PC-3 (cell line): ENCODE data around the gene MSTN. TPM values are rescaled to one million over a fixed set of nuclear protein-coding genes. Genes with fewer than 3 reads are reported as not detected.

Source experiments
- ATAC-seq: fragments of 200-7000 bp; cut with Tn5 transposase; 2 replicates; pipeline ENCODE4 v1.9.1; 2020; ENCODE audit warnings: mild to moderate bottlenecking, moderate library complexity
- BruUV-seq: library from RNA; stranded (reverse); fragments of 400-500 nt; replicated peaks from 2 replicates; lab custom pipeline; 2021; lab: Mats Ljungman, UMichigan
- CTCF ChIA-PET: fragments of 300-600 bp; sonication (Branson Sonifier 250); formaldehyde crosslinking; loops from one replicate; lab custom pipeline; 2022; ENCODE audit warnings: antibody characterized with exemption; lab: Charles Lee
- POLR2A ChIA-PET: fragments of 300-600 bp; sonication (Branson Sonifier 250); formaldehyde crosslinking; loops from one replicate; lab custom pipeline; 2022; ENCODE audit warnings: antibody characterized with exemption; ENCODE audit not compliant: unreplicated experiment; lab: Charles Lee
- DNase-seq: peaks from one replicate; pipeline ENCODE4 v3.0.0-alpha.2; 2015
- H2AFZ ChIP-seq: fragments of 300-600 bp; sonication (generic); 2 replicates; pipeline ENCODE4 v1.6.0; 2016; ENCODE audit warnings: antibody characterized with exemption, low read length
- H3F3A ChIP-seq: fragments of 300-600 bp; sonication (generic); one replicate; pipeline ENCODE4 v1.6.0; 2017; ENCODE audit warnings: antibody characterized with exemption, low read length, control low read depth, mild to moderate bottlenecking; ENCODE audit not compliant: unreplicated experiment
- H3K27ac ChIP-seq: fragments of 300-600 bp; sonication (generic); 2 replicates; pipeline ENCODE4 v1.5.1; 2016; ENCODE audit warnings: mild to moderate bottlenecking, low read length
- H3K27me3 ChIP-seq: fragments of 300-600 bp; sonication (generic); 2 replicates; pipeline ENCODE4 v1.6.1; 2016; ENCODE audit warnings: low read length, mixed read lengths
- H3K36me3 ChIP-seq: fragments of 300-600 bp; sonication (generic); 2 replicates; pipeline ENCODE4 v1.6.1; 2016; ENCODE audit warnings: low read depth, mixed run types, low read length, mixed read lengths
- H3K4me1 ChIP-seq: fragments of 300-600 bp; sonication (generic); 2 replicates; pipeline ENCODE4 v1.5.1; 2016; ENCODE audit warnings: low read length; ENCODE audit not compliant: insufficient read depth
- H3K4me2 ChIP-seq: fragments of 300-600 bp; sonication (generic); 2 replicates; pipeline ENCODE4 v1.6.0; 2016; ENCODE audit warnings: low read length
- H3K4me3 ChIP-seq: fragments of 300-600 bp; sonication (generic); 2 replicates; pipeline ENCODE4 v1.5.1; 2016; ENCODE audit warnings: mild to moderate bottlenecking, low read length, mixed read lengths
- H3K79me2 ChIP-seq: fragments of 300-600 bp; sonication (generic); 2 replicates; pipeline ENCODE4 v1.6.1; 2017; ENCODE audit warnings: low read length, mixed read lengths
- H3K9ac ChIP-seq: fragments of 300-600 bp; sonication (generic); 2 replicates; pipeline ENCODE4 v1.6.0; 2016; ENCODE audit warnings: mild to moderate bottlenecking, low read length
- H3K9me2 ChIP-seq: fragments of 300-600 bp; sonication (generic); replicated peaks from 2 replicates; pipeline ENCODE4 v1.6.1; 2016; ENCODE audit warnings: mixed run types, low read length, mixed read lengths
- H3K9me3 ChIP-seq: fragments of 300-600 bp; sonication (generic); 2 replicates; pipeline ENCODE4 v1.6.1; 2016; ENCODE audit warnings: low read length, mixed read lengths
- H4K20me1 ChIP-seq: fragments of 300-600 bp; sonication (generic); 2 replicates; pipeline ENCODE4 v1.6.1; 2016; ENCODE audit warnings: low read length, mixed read lengths
- CTCF ChIP-seq: fragments of 300-600 bp; sonication (generic); conservative IDR thresholded peaks from 2 replicates; pipeline ENCODE4 v1.5.1; 2017; ENCODE audit warnings: antibody characterized with exemption, low read depth, mild to moderate bottlenecking, low read length
- EZH2phosphoT487 ChIP-seq: fragments of 300-600 bp; sonication (generic); IDR thresholded peaks from 2 replicates; pipeline ENCODE4 v1.6.1; 2018; ENCODE audit warnings: mild to moderate bottlenecking, antibody characterized with exemption, low read length, borderline replicate concordance
- intact Hi-C: fragments of 100-400 bp; cut with micrococcal nuclease; formaldehyde crosslinking; loops from 2 replicates; pipeline ENCODE4 v1.9.0; 2023
- total RNA-seq: library from RNA; depleted of rRNA; stranded (reverse); fragments of >200 nt; gene quantifications from 2 replicates; pipeline ENCODE4 v1.2.3, GENCODE V29; 2014

The MSTN gene
- total RNA-seq, 1 experiment from 2014 or later: not detected

- H3K9me2 ChIP-seq: no peaks in the 10 kb centered on the region
- H4K20me1 ChIP-seq: no peaks in the 10 kb centered on the region
- H3K4me1 ChIP-seq: no peaks in the 10 kb centered on the region
- no peaks in the 10 kb centered on the region for H3K27me3 ChIP-seq
- POLR2A ChIA-PET: no interaction called here
- H3K27ac ChIP-seq: no peak overlapping the region
- DNase-seq: no peak
- H3K79me2 ChIP-seq: no peaks in the 10 kb centered on the region
- H3K36me3 ChIP-seq: no peaks in the 10 kb centered on the region
- H2AFZ ChIP-seq: no peak overlapping the region
- TF ChIP-seq EZH2phosphoT487: no peak
- 0 out of 2 replicates have a peak, but pooled peaks have one; percentile 17 for TF ChIP-seq CTCF
- no peak overlapping the region for H3K9ac ChIP-seq
- intact Hi-C loops: loop anchor here (5.0 kb wide), 3 partner anchors 98 to 428 kb away; a partner anchor contains a TSS
- ATAC-seq: no peak
- H3F3A ChIP-seq: no peaks in the 10 kb centered on the region
- no peak overlapping the region for H3K4me2 ChIP-seq
- no TSS peak for BruUV-seq
- CTCF ChIA-PET: no interaction called here
- no peaks in the 10 kb centered on the region for H3K9me3 ChIP-seq
- H3K4me3 ChIP-seq: no peak overlapping the region
These were observed 22.2 kb upstream of the MSTN start for GRCh38 chr2:190084704-190085103.

GRCh38 chr2:190082118-190082517 is 19.6 kb upstream of the MSTN start:
- DNase-seq: no peak
- no peak for TF ChIP-seq CTCF
- Histone ChIP-seq H3K9me3 (no peaks in the 10 kb centered on the region), H3K9me2 (no peaks in the 10 kb centered on the region), H2AFZ (no peak overlapping the region), H3K4me1 (no peaks in the 10 kb centered on the region), H3K79me2 (no peaks in the 10 kb centered on the region), H3K27ac (no peak overlapping the region), H4K20me1 (no peaks in the 10 kb centered on the region), H3K4me3 (no peak overlapping the region), H3F3A (no peaks in the 10 kb centered on the region), H3K27me3 (no peaks in the 10 kb centered on the region), H3K4me2 (no peak overlapping the region), H3K36me3 (no peaks in the 10 kb centered on the region), H3K9ac (no peak overlapping the region)
- intact Hi-C loops: no loop called here
- no TSS peak for BruUV-seq
- CTCF ChIA-PET: no interaction called here
- POLR2A ChIA-PET: no interaction called here
- ATAC-seq: no peak

- Histone ChIP-seq H3K9me2 (no peaks in the 10 kb centered on the region), H3K27ac (no peak overlapping the region), H3K79me2 (no peaks in the 10 kb centered on the region), H3K4me2 (no peak overlapping the region), H3K9me3 (no peaks in the 10 kb centered on the region), H3K9ac (no peak overlapping the region), H3K4me3 (no peak overlapping the region), H3F3A (no peaks in the 10 kb centered on the region), H3K4me1 (no peaks in the 10 kb centered on the region), H2AFZ (no peak overlapping the region), H3K36me3 (no peaks in the 10 kb centered on the region), H3K27me3 (no peaks in the 10 kb centered on the region), H4K20me1 (no peaks in the 10 kb centered on the region)
- ChIA-PET CTCF (no interaction called here), POLR2A (no interaction called here)
- ATAC-seq (no peak), DNase-seq (no peak)
- intact Hi-C loops: no loop called here
- no peak for TF ChIP-seq EZH2phosphoT487
- BruUV-seq: no TSS peak
These were observed 18.1 kb upstream of the MSTN start for GRCh38 chr2:190080527-190081049.
